ENCODE measurements around the gene DRICH1. TPM values are rescaled to one million over a fixed set of nuclear protein-coding genes. Genes with fewer than 3 reads are reported as not detected.

Gene DRICH1
- total and polyA plus RNA-seq, 2 of the 13 experiments (the other 11 are each of a cell fraction or from before 2014, with no cell fraction given): 0.22 to 0.66 TPM

- peak; percentile 92 for ATAC-seq
- intact Hi-C loops (cut with micrococcal nuclease; ENCODE audit: unreplicated experiment) (loop anchor here (1.0 kb wide), 1 partner anchor 50 kb away; no protein-coding TSS in a partner anchor), in situ Hi-C loops (cut with HindIII; ENCODE audit: extremely low pct_ligation_motif_present, low pct_unique_long_range_greater_than_20kb) (loop anchor here (5.0 to 25.0 kb wide), 2 partner anchors 49 to 104 kb away; no protein-coding TSS in a partner anchor)
- Histone ChIP-seq H3K27me3 (ENCODE audit: control insufficient read depth in 1 of 2, insufficient read depth in 2 of 2, low read length in 2 of 2) (no peaks in the 10 kb centered on the region; a peak in 2 of 5 replicates), H3K27ac (ENCODE audit: extremely low read length, insufficient read depth, low read length) (no peak overlapping the region), H3K4me1 (ENCODE audit: insufficient read depth, low read length) (peaks cover 20% of the 10 kb centered on the region), H4K20me1 (ENCODE audit: insufficient read depth, low read length) (no peaks in the 10 kb centered on the region), H3K4me2 (ENCODE audit: low read depth, low read length) (no peak overlapping the region), H2AFZ (ENCODE audit: low read length) (no peak overlapping the region), H3K4me3 (replicated peaks in 1 of 3; ENCODE audit: insufficient read depth in 1 of 3, low read depth in 2 of 3, low read length in 3 of 3) (no peak overlapping the region), H3K79me2 (ENCODE audit: insufficient read depth, low read length) (no peaks in the 10 kb centered on the region), H3K9ac (ENCODE audit: insufficient read depth, low read depth, low read length) (no peak overlapping the region), H3K9me3 (ENCODE audit: low read length) (no peaks in the 10 kb centered on the region), H3K36me3 (replicated peaks in 1 of 2; ENCODE audit: control insufficient read depth in 1 of 2, insufficient read depth in 2 of 2, low read length in 2 of 2) (no peaks in the 10 kb centered on the region)
- POLR2A ChIA-PET: no interaction called here
- 16% methylated on average over 11 of the region's 11 CpGs for WGBS (ENCODE audit: low lambda C conversion rate)
- CTCF ChIA-PET (ENCODE audit: low intra/inter-chr PET ratio, low total read pairs): interaction anchor here (1.1 to 2.4 kb wide), 4 partner anchors 49 to 276 kb away, joined by 3 to 43 read pairs (median 6); no protein-coding TSS in a partner anchor
- DNase-seq (ENCODE audit: low spot score): peak; percentile 41
- no TSS peak for BruUV-seq (replicated peaks)
- FAIRE-seq: peak; percentile 44
- TF ChIP-seq GABPB1 (CRISPR knock-in tag; IDR thresholded peaks at IDR 0.05): peak; percentile 24; the same call in 1 of the 2 replicates
- TF ChIP-seq MIER2 (CRISPR knock-in tag; IDR thresholded peaks at IDR 0.05): 0 out of 2 replicates have a peak, but pooled peaks have one; percentile 38
- TF ChIP-seq NFE2 (CRISPR knock-in tag; IDR thresholded peaks at IDR 0.05): peak; percentile 26; the same call in 1 of the 2 replicates
- TF ChIP-seq TEAD3 (CRISPR knock-in tag; optimal IDR thresholded peaks at IDR 0.05; ENCODE audit: borderline replicate concordance): peak; percentile 18
- TF ChIP-seq, protein P1, sequence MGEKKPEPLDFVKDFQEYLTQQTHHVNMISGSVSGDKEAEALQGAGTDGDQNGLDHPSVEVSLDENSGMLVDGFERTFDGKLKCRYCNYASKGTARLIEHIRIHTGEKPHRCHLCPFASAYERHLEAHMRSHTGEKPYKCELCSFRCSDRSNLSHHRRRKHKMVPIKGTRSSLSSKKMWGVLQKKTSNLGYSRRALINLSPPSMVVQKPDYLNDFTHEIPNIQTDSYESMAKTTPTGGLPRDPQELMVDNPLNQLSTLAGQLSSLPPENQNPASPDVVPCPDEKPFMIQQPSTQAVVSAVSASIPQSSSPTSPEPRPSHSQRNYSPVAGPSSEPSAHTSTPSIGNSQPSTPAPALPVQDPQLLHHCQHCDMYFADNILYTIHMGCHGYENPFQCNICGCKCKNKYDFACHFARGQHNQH (CRISPR knock-in tag; IDR thresholded peaks at IDR 0.05): no peak
- TF ChIP-seq, protein P2, sequence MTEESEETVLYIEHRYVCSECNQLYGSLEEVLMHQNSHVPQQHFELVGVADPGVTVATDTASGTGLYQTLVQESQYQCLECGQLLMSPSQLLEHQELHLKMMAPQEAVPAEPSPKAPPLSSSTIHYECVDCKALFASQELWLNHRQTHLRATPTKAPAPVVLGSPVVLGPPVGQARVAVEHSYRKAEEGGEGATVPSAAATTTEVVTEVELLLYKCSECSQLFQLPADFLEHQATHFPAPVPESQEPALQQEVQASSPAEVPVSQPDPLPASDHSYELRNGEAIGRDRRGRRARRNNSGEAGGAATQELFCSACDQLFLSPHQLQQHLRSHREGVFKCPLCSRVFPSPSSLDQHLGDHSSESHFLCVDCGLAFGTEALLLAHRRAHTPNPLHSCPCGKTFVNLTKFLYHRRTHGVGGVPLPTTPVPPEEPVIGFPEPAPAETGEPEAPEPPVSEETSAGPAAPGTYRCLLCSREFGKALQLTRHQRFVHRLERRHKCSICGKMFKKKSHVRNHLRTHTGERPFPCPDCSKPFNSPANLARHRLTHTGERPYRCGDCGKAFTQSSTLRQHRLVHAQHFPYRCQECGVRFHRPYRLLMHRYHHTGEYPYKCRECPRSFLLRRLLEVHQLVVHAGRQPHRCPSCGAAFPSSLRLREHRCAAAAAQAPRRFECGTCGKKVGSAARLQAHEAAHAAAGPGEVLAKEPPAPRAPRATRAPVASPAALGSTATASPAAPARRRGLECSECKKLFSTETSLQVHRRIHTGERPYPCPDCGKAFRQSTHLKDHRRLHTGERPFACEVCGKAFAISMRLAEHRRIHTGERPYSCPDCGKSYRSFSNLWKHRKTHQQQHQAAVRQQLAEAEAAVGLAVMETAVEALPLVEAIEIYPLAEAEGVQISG (CRISPR knock-in tag; IDR thresholded peaks at IDR 0.05): 0 out of 2 replicates have a peak, but pooled peaks have one; percentile 16
- no peak for TF ChIP-seq NFRKB (IDR thresholded peaks at IDR 0.05)
- TF ChIP-seq CEBPG (CRISPR knock-in tag; IDR thresholded peaks at IDR 0.05): peak; percentile 36; the same call in 1 of the 2 replicates
- peak; percentile 31; the same call in 1 of the 2 replicates for TF ChIP-seq KDM2A (CRISPR knock-in tag; IDR thresholded peaks at IDR 0.05; ENCODE audit: borderline replicate concordance, low read depth)
- peak; percentile 27; the same call in 1 of the 2 replicates for TF ChIP-seq ZFX (CRISPR knock-in tag; IDR thresholded peaks at IDR 0.05; ENCODE audit: low read depth)
- TF ChIP-seq NCOA1 (CRISPR knock-in tag; IDR thresholded peaks at IDR 0.05): no peak
- no peak for TF ChIP-seq NR2F6 (IDR thresholded peaks at IDR 0.05)
- 0 out of 2 replicates have a peak, but pooled peaks have one; percentile 21 for TF ChIP-seq NR2F6 (CRISPR knock-in tag; IDR thresholded peaks at IDR 0.05)
- TF ChIP-seq MXD4 (CRISPR knock-in tag; IDR thresholded peaks at IDR 0.05): 0 out of 2 replicates have a peak, but pooled peaks have one; percentile 27
- TF ChIP-seq ZNF788 (CRISPR knock-in tag; IDR thresholded peaks at IDR 0.05; ENCODE audit: borderline replicate concordance): no peak; the same call in 1 of the 2 replicates
- no peak for TF ChIP-seq ZNF34 (CRISPR knock-in tag; IDR thresholded peaks at IDR 0.05; ENCODE audit: borderline replicate concordance)
- TF ChIP-seq SRY (CRISPR knock-in tag; IDR thresholded peaks at IDR 0.05): 0 out of 2 replicates have a peak, but pooled peaks have one; percentile 37
- TF ChIP-seq FOSL2 (CRISPR knock-in tag; IDR thresholded peaks at IDR 0.05): 0 out of 2 replicates have a peak, but pooled peaks have one; percentile 8
- TF ChIP-seq RAD21 (CRISPR knock-in tag; IDR thresholded peaks at IDR 0.05): peak; percentile 88
- TF ChIP-seq ZFAT (CRISPR knock-in tag; conservative IDR thresholded peaks at IDR 0.05): no peak
- no peak for TF ChIP-seq TP53 (CRISPR knock-in tag; conservative IDR thresholded peaks at IDR 0.05)
These were observed 40.8 kb downstream of the DRICH1 start for GRCh38 chr22:23591201-23591791.
